HG02885 (cell line): ENCODE measurements around the gene CERS4.
A peak's percentile ranks its signal among the peaks of the same experiment; 100 is the strongest.
"Not testable (repeated sequence)": the region's sequence is repeated elsewhere in the genome, so short reads cannot be mapped to it uniquely, and the experiment has no call there.

Source experiments
- ATAC-seq: cut with Tn5 transposase; IDR thresholded peaks from one replicate; pipeline ENCODE4 v1.9.1; 2021; ENCODE audit warnings: mild to moderate bottlenecking; ENCODE audit not compliant: unreplicated experiment, poor library complexity

CERS4 gene

GRCh38 chr19:8208922-8209461 is at the start of gene CERS4:
Gene CERS4, plus strand, starts transcription at chr19:8209370. Its CDS starts 41,707 bp downstream, at chr19:8251077.
- peak; percentile 60 for ATAC-seq

GRCh38 chr19:8161135-8161646 is 48.0 kb upstream of the CERS4 start:
- ATAC-seq: no peak

- ATAC-seq: no peak
Observed at GRCh38 chr19:8163759-8164158, 45.4 kb upstream of the CERS4 start.

- ATAC-seq: no peak
Observed at GRCh38 chr19:8167985-8168384, 41.2 kb upstream of the CERS4 start.

GRCh38 chr19:8168537-8168936 is 40.6 kb upstream of the CERS4 start:
- ATAC-seq: no peak

GRCh38 chr19:8174706-8175105 is 34.5 kb upstream of the CERS4 start:
- no peak for ATAC-seq

- ATAC-seq: no peak
Observed at GRCh38 chr19:8180018-8180417, 29.2 kb upstream of the CERS4 start.

- no peak for ATAC-seq
Observed at GRCh38 chr19:8184274-8184673, 24.9 kb upstream of the CERS4 start.

GRCh38 chr19:8185343-8186068 is 23.7 kb upstream of the CERS4 start:
- ATAC-seq: no peak

GRCh38 chr19:8192221-8192820 is 16.8 kb upstream of the CERS4 start:
- no peak for ATAC-seq

GRCh38 chr19:8194528-8195267 is 14.5 kb upstream of the CERS4 start:
- no peak for ATAC-seq

GRCh38 chr19:8196271-8196927 is 12.8 kb upstream of the CERS4 start:
- ATAC-seq: no peak

GRCh38 chr19:8203288-8204120 is 5.7 kb upstream of the CERS4 start:
- ATAC-seq: not testable (repeated sequence)

GRCh38 chr19:8204961-8205360 is 4.2 kb upstream of the CERS4 start:
- no peak for ATAC-seq

- ATAC-seq: no peak
Observed at GRCh38 chr19:8206147-8207087, 2.8 kb upstream of the CERS4 start.

GRCh38 chr19:8207326-8207725 is 1.8 kb upstream of the CERS4 start:
- ATAC-seq: not testable (repeated sequence)

GRCh38 chr19:8208119-8208921 is 850 bp upstream of the CERS4 start:
- ATAC-seq: peak; percentile 5
